Measurements from ENCODE around the gene PRKCE.

DNA sequence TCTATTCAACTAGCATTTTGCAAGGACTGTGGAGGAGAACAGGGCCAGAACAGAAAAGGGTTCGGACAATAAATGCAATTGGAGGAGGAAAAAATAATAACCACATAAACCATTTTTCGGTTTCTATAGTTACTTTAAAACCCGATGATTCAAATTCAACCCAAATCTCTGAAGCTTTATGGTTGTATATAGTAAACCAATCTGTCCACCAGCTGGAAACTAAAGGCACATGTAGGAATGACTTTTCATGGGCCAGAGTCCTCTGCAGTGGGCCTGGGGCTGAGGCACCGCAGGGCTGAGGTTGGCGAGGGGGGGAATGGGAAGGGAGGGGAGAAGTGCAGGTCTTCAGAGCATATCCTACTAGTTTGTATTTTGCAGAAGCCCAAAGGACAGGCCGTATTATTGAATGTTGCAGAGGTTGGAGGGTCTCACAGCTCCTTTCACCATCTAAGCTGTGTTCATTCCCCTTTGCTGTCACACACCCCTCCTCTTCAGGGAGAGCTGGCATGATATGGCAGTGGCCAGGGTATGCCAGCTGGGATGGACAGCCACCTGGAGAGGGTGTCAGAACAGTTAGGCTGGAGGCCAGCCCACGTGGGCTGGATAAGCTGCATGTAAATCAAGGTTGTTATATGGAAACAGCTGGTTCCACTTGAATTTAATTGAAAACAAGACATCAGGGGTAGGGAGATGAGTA is 267.1 kb downstream of the PRKCE start:
- TF ChIP-seq, protein P1, sequence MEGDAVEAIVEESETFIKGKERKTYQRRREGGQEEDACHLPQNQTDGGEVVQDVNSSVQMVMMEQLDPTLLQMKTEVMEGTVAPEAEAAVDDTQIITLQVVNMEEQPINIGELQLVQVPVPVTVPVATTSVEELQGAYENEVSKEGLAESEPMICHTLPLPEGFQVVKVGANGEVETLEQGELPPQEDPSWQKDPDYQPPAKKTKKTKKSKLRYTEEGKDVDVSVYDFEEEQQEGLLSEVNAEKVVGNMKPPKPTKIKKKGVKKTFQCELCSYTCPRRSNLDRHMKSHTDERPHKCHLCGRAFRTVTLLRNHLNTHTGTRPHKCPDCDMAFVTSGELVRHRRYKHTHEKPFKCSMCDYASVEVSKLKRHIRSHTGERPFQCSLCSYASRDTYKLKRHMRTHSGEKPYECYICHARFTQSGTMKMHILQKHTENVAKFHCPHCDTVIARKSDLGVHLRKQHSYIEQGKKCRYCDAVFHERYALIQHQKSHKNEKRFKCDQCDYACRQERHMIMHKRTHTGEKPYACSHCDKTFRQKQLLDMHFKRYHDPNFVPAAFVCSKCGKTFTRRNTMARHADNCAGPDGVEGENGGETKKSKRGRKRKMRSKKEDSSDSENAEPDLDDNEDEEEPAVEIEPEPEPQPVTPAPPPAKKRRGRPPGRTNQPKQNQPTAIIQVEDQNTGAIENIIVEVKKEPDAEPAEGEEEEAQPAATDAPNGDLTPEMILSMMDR (conservative IDR thresholded peaks at IDR 0.05): no peak
- no peak for TF ChIP-seq EZH2 (IDR thresholded peaks at IDR 0.05; ENCODE audit: low read depth)
